Panc1 (cell line): ENCODE data around the gene NAPA. TPM values are rescaled to one million over a fixed set of nuclear protein-coding genes. Genes with fewer than 3 reads are reported as not detected.

Source experiments
- ATAC-seq: fragments of 200-7000 bp; cut with Tn5 transposase; 2 replicates; pipeline ENCODE4 v1.9.1; 2020; ENCODE audit warnings: mild to moderate bottlenecking, moderate library complexity
- BruUV-seq: library from RNA; stranded (reverse); fragments of 400-500 nt; replicated peaks from 2 replicates; lab custom pipeline; 2021; lab: Mats Ljungman, UMichigan
- CTCF ChIA-PET: fragments of 300-600 bp; sonication (Branson Sonifier 250); formaldehyde crosslinking; loops from one replicate; lab custom pipeline; 2022; ENCODE audit warnings: antibody characterized with exemption; lab: Charles Lee
- POLR2A ChIA-PET: fragments of 300-600 bp; sonication (Branson Sonifier 250); formaldehyde crosslinking; loops from one replicate; lab custom pipeline; 2022; ENCODE audit warnings: antibody characterized with exemption; lab: Charles Lee
- DNase-seq: peaks from one replicate; pipeline ENCODE4 v3.0.0-alpha.2; 2010; ENCODE audit warnings: low read depth, low spot score
- H3K27ac ChIP-seq: 2 replicates; pipeline ENCODE4 v1.5.1; 2011; ENCODE audit warnings: mild to moderate bottlenecking, low read length, inconsistent platforms
- H3K27me3 ChIP-seq: fragments of 200-500 bp; sonication (Bioruptor generic); 2 replicates; pipeline ENCODE4 v1.6.0; 2014; ENCODE audit warnings: low read length, inconsistent platforms; ENCODE audit not compliant: control insufficient read depth, insufficient read depth
- H3K36me3 ChIP-seq: fragments of 200-500 bp; sonication (Bioruptor generic); 2 replicates; pipeline ENCODE4 v1.5.1; 2014; ENCODE audit warnings: inconsistent platforms, mild to moderate bottlenecking, low read length, moderate library complexity; ENCODE audit not compliant: control insufficient read depth, insufficient read depth
- H3K4me1 ChIP-seq: 2 replicates; pipeline ENCODE4 v1.5.1; 2011; ENCODE audit warnings: inconsistent platforms, mild to moderate bottlenecking, low read length, moderate library complexity; ENCODE audit not compliant: control insufficient read depth, insufficient read depth
- H3K4me3 ChIP-seq, 2 experiments: 2 replicates each; pipeline ENCODE4 v1.5.1; 2011 to 2012; ENCODE audit warnings: low read depth in 2 of 2, low read length in 2 of 2, mild to moderate bottlenecking in 2 of 2, inconsistent platforms in 1 of 2, moderate library complexity in 1 of 2
- H3K9me3 ChIP-seq: fragments of 200-500 bp; sonication (Bioruptor generic); 2 replicates; pipeline ENCODE4 v1.5.1; 2014; ENCODE audit warnings: low read depth, mild to moderate bottlenecking, inconsistent platforms, low read length, moderate library complexity; ENCODE audit not compliant: control insufficient read depth, insufficient read depth
- CTCF ChIP-seq: fragments of 450-650 bp; IDR thresholded peaks from 2 replicates; pipeline ENCODE4 v1.5.1; 2017; ENCODE audit warnings: mild to moderate bottlenecking
- POLR2AphosphoS5 ChIP-seq: IDR thresholded peaks from 2 replicates; pipeline ENCODE4 v1.6.1; 2012; ENCODE audit warnings: mild to moderate bottlenecking, low read depth, low read length, moderate library complexity
- SIN3A ChIP-seq: IDR thresholded peaks from 2 replicates; pipeline ENCODE4 v1.6.1; 2012; ENCODE audit warnings: low read depth, mild to moderate bottlenecking, low read length, moderate library complexity, borderline replicate concordance; ENCODE audit not compliant: insufficient read depth
- TCF7L2 ChIP-seq: IDR thresholded peaks from 2 replicates; pipeline ENCODE4 v1.6.1; 2011; ENCODE audit warnings: mild to moderate bottlenecking, low read depth, low read length, inconsistent platforms
- in situ Hi-C: cut with HindIII; loops from 2 replicates; pipeline ENCODE4 v1.10.0; 2016; ENCODE audit warnings: low sequenced_read_pairs, low pct_unique_long_range_greater_than_20kb
- intact Hi-C: fragments of 100-400 bp; cut with micrococcal nuclease; formaldehyde crosslinking; loops from one replicate; pipeline ENCODE4 v1.10.0; 2022; ENCODE audit not compliant: unreplicated experiment
- total RNA-seq: library from RNA; stranded (reverse); gene quantifications from one replicate; pipeline ENCODE4 v1.2.1, GENCODE V29; 2021; ENCODE audit not compliant: unreplicated experiment
- TF ChIP-seq, protein P1 (sequence below), 2 experiments: IDR thresholded peaks; 2 replicates each; pipeline ENCODE4 v1.6.1; 2011 to 2012; ENCODE audit warnings: low read depth in 2 of 2, control low read depth in 1 of 2, low read length in 1 of 2, mild to moderate bottlenecking in 1 of 2, moderate library complexity in 1 of 2; ENCODE audit not compliant: insufficient read depth in 1 of 2

NAPA gene
- total RNA-seq, 1 experiment from 2014 or later = 71.0 TPM

GRCh38 chr19:47537493-47537892 is 22.6 kb upstream of the NAPA start:
- Histone ChIP-seq H3K27ac (no peak overlapping the region), H3K4me1 (no peaks in the 10 kb centered on the region), H3K27me3 (no peaks in the 10 kb centered on the region), H3K9me3 (no peaks in the 10 kb centered on the region), H3K4me3 (no peak overlapping the region), H3K36me3 (no peaks in the 10 kb centered on the region)
- intact Hi-C loops = no loop called here
- BruUV-seq = no TSS peak
- TF ChIP-seq TCF7L2 (no peak), CTCF (no peak), POLR2AphosphoS5 (no peak), SIN3A (no peak)
- TF ChIP-seq, protein P1, sequence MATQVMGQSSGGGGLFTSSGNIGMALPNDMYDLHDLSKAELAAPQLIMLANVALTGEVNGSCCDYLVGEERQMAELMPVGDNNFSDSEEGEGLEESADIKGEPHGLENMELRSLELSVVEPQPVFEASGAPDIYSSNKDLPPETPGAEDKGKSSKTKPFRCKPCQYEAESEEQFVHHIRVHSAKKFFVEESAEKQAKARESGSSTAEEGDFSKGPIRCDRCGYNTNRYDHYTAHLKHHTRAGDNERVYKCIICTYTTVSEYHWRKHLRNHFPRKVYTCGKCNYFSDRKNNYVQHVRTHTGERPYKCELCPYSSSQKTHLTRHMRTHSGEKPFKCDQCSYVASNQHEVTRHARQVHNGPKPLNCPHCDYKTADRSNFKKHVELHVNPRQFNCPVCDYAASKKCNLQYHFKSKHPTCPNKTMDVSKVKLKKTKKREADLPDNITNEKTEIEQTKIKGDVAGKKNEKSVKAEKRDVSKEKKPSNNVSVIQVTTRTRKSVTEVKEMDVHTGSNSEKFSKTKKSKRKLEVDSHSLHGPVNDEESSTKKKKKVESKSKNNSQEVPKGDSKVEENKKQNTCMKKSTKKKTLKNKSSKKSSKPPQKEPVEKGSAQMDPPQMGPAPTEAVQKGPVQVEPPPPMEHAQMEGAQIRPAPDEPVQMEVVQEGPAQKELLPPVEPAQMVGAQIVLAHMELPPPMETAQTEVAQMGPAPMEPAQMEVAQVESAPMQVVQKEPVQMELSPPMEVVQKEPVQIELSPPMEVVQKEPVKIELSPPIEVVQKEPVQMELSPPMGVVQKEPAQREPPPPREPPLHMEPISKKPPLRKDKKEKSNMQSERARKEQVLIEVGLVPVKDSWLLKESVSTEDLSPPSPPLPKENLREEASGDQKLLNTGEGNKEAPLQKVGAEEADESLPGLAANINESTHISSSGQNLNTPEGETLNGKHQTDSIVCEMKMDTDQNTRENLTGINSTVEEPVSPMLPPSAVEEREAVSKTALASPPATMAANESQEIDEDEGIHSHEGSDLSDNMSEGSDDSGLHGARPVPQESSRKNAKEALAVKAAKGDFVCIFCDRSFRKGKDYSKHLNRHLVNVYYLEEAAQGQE (IDR thresholded peaks at IDR 0.05; ENCODE audit: insufficient read depth in 1 of 2, low read depth in 2 of 2, low read length in 1 of 2) = no peak
- ChIA-PET CTCF (no interaction called here), POLR2A (no interaction called here)
- ATAC-seq = no peak
- in situ Hi-C loops = no loop called here
- no peak for DNase-seq

DNA sequence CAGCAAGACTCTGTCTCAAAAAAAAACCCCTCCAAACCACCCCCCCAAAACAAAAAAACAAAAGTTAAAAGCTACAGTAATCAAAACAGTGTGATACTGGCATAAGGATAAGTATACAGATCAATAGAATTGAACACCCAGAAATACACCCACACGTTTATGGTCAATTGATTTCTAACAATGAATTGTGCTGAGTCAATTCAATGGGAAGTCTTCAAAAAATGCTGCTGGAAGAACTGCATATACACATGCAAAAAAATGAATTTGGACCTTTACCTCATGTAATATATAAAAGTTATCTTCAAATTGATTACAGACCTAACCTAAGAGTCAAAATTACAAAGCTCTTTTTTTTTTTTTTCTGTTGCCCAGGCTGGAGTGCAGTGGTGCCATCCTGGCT is 19.8 kb upstream of the NAPA start:
- ATAC-seq = no peak

More for the DNA sequence above, 19.8 kb upstream of the NAPA start:
- intact Hi-C loops = no loop called here
- POLR2A ChIA-PET = interaction anchor here (0.6 kb wide), 1 partner anchor 854 kb away, joined by 4 read pairs; no protein-coding TSS in a partner anchor
- in situ Hi-C loops = no loop called here
- Histone ChIP-seq H3K9me3 (no peaks in the 10 kb centered on the region), H3K27ac (no peak overlapping the region), H3K4me1 (no peaks in the 10 kb centered on the region), H3K36me3 (no peaks in the 10 kb centered on the region), H3K4me3 (no peak overlapping the region), H3K27me3 (no peaks in the 10 kb centered on the region)
- TF ChIP-seq CTCF (no peak), TCF7L2 (no peak)
- no TSS peak for BruUV-seq
- DNase-seq = no peak
- CTCF ChIA-PET = no interaction called here
